GM15510 (cell line): ENCODE measurements around the gene CRIM1.

Source experiments
- POLR2A ChIP-seq: IDR thresholded peaks from 3 replicates; pipeline ENCODE4 v1.6.1; 2011; ENCODE audit warnings: borderline replicate concordance; ENCODE audit not compliant: insufficient read length; ENCODE audit errors: extremely low read depth

CRIM1 gene

GRCh38 chr2:36596397-36596796 is 240.8 kb downstream of the CRIM1 start:
- TF ChIP-seq POLR2A: no peak

- TF ChIP-seq POLR2A: no peak
Measured at GRCh38 chr2:36597003-36597531, 241.5 kb downstream of the CRIM1 start.

- peak; percentile 63 for TF ChIP-seq POLR2A
Measured at GRCh38 chr2:36597532-36598377, 242.2 kb downstream of the CRIM1 start, which contains the start of gene FEZ2. Gene FEZ2, minus strand, starts transcription at chr2:36598168. Its CDS starts 26 bp downstream, at chr2:36598142.
